HG03135 (cell line): Measurements from ENCODE around the gene SLC6A1.
"Not testable (repeated sequence)": the region's sequence is repeated elsewhere in the genome, so short reads cannot be mapped to it uniquely, and the experiment has no call there.

ENCODE experiments used
- ATAC-seq: cut with Tn5 transposase; IDR thresholded peaks from one replicate; pipeline ENCODE4 v1.9.1; 2021; ENCODE audit warnings: mild to moderate bottlenecking, moderate library complexity; ENCODE audit not compliant: unreplicated experiment

The SLC6A1 gene

DNA sequence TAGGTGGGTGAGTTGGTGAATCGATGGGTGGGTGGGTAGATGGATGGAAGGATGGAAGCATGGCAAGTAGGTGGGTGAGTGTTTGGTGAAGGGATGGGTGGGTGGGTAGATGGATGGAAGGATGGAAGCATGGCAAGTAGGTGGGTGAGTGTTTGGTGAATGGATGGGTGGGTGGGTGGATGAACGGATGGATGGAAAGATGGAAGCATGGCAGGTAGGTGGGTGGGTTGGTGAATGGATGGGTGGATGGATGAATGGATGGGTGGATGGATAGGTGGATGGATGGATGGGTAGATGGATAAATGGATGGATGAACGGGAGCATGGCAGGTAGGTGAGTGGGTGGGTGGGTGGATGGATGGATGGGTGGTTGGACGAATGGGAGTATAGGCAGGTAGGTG is 65.1 kb downstream of the SLC6A1 start:
- no peak for ATAC-seq

DNA sequence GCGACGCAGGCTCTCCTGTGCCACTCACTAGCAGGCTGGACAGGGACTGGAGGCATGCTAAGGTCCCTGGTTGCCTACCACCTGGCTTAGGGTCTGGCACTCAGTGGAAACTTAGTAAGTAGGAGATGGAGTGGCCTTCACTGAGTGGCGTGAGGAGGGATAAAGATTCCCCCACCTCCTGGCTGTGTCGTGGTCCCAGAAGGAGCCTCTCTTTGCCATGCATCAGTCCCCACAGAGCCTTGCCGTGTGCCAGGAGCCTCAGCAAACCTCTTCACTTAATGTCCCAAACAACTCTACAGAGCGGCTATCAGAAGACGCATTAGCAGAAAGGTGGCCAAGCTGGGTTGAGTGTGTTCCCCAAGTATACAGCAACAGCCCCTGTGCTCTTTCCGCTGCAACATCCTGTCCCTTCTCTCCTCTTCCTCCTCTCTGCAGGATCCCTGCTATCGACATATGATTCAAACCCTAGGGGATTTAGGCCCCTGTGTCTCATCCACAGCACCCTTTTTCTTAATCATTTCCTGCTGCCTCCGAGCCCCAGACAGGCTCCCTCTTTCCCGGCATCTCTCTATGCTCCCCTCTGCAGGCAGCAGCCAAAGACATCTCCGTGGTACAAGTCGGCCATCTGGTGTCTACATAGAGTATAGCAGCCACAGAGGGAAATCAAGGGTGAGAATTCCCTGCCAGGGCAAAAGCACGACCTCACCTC is 66.7 kb downstream of the SLC6A1 start:
- no peak for ATAC-seq

DNA sequence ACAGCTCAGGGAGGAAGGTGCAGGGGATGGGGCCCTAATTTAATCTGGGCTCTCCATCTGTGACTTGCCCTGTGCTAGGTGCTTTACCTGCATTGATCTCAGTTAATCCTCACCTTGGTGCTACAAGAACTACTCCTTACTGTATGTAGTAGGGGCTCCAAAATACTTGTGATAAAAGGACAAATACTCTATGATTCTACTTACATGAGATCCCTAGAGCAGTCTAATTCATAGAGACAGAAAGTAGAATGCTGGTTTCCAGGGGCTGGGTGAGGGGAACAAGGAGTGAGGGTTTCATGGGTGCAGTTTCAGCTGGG is 67.2 kb downstream of the SLC6A1 start:
- no peak for ATAC-seq

DNA sequence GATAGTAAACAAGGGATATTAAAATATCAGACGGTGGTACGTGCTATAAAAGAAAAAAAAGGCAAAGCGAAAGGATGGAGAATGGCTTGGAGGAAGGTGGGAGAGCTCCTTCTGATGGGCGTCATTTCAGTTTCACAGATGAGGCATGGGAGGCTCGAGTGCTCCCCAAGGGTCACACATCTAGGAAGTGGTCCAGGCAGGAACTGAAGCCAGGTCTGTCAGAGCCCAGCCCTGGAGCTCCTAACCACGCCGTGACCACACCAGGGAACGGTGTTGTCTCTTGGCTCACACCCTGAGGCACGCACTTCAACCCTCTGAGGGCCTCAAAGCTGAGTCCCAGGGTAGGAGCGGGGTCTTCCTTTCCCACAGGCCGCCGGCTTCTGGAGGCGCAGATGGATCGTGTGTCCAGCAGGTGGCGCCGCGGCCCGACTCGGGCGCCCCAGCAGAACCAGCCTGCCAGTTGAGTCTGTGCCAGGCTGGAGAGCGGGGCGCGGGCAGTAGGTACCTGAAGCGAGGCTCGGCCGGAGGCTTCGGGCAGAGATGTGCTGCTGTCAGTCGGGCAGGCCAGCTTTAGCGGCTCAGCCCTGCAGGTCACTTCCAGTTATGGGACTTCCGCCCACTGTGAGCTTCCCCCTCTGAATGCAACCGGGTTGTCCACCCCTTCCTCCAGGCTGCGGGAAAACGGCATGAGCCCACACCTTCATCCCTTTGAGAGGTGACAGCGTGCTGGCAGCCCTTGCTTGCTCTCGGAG is 68.1 kb downstream of the SLC6A1 start:
- ATAC-seq, result no peak

DNA sequence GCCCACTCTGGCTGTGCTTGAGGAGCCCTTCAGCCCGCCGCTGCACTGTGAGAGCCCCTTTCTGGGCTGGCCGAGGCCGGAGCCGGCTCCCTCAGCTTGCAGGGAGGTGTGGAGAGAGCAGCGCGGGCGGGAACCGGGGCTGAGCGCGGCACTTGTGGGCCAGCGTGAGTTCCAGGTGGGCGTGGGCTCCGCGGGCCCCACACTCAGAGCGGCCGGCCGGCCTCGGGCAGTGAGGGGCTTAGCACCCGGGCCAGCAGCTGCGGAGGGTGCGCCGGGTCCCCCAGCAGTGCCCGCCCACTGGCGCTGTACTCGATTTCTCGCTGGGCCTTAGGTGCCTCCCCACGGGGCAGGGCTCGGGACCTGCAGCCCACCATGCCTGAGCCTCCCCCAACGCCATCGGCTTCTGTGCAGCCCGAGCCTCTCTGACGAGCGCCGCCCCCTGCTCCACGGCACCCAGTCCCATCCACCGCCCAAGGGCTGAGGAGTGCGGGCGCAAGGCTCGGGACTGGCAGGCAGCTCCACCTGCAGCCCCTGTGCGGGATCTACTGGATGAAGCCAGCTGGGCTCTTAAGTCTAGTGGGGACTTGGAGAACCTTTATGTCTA is 68.8 kb downstream of the SLC6A1 start:
- not testable (repeated sequence) for ATAC-seq

DNA sequence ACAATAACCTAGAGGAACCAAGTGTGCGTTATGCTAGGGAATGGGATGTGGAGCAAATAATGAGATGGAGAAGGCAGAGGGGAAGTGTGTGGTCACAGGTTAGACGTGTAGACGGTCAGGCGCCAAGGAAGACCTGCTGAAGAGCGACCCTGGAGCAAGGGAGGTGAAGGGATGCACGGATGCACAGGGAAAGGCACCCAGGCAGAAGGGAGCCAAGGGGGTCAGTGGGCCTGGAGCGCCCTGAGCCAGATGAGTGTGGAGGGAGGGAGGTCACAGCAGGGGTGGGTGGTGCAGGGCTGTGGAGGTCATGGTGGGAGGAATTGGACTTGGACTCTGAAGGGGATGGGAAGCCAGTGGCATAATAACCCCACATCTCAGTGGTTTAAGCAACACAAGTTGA is 70.2 kb downstream of the SLC6A1 start:
- ATAC-seq, result no peak

DNA sequence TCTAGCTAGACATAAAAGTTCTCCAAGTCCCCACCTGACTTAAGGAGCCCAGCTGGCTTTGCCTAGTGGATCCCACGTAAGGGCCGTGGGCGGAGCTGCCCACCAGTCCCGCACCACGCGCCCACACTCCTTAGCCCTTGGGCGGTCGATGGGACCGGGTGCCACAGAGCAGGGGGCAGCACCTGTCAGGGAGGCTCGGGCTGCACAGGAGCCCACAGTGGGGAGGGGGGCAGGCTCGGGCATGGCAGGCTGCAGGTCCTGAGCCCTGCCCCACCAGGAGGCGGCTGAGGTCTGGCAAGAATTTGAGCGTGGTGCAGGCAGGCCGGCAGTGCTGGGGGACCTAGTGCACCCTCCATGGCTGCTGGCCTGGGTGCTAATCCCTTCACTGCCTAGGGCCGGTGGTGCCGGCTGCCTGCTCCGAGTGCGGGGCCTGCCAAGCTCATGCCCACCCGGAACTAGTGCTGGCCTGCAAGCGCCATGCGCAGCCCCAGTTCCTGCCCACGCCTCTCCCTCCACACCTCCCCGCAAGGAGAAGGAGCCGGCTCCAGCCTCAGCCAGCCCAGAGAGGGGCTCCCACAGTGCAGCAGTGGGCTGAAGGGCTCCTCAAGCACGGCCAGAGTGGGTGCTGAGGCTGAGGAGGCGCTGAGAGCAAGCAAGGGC is 78.7 kb downstream of the SLC6A1 start:
- ATAC-seq, result no peak

DNA sequence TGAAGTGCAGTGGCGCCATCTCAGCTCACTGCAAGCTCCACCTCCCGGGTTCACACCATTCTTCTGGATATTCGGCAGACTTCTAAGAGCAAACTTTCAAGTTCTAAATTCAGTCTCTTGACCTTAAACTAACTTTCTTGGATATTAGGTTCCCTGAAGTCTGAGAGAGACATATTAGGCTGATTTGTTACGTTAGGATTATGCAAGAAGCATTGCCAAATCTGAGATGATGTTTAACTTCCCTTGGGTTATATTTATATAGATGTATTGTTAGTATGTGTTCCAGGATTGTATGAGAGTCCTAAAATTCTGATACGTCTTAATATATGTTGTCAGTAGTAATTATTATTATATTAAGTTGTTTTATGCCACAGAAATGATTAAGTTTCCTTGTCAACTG is 80.1 kb downstream of the SLC6A1 start:
- no peak for ATAC-seq

DNA sequence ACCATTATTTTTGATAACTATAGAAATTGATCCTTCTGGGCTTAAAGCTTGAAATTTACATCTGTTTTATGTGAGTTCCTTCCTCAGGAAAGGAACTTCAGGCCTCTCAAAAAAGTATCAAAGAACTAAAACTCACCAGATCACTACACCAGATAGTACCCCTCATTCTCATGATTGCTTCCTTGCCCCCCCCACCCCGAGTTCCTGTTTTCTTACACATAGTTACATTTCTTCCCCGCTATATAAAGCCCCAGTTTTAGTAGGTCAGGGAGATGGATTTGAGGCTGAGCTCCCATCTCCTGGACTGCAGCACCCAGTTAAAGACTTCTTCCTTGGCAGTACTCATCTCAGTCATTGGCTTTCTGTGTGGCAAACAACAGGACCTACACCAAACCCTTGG is 81.5 kb downstream of the SLC6A1 start:
- ATAC-seq, result no peak

DNA sequence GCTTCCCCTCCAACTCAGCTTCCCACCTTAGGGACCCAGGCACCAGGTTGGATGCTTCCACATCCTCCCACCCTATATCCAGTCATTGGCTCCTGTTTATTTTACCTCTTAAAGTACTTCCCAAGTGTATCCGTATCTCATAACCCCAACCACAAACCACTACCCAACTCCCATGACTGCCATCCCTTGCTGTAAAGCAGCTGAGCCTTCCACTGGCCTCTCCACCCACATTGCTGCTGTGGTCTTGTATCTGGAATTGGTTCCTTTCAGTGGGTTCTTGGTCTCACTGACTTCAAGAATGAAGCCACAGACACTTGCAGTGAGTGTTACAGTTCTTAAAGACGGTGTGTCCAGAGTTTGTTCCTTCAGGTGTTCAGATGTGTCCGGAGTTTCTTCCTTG is 81.9 kb downstream of the SLC6A1 start:
- ATAC-seq, result no peak

DNA sequence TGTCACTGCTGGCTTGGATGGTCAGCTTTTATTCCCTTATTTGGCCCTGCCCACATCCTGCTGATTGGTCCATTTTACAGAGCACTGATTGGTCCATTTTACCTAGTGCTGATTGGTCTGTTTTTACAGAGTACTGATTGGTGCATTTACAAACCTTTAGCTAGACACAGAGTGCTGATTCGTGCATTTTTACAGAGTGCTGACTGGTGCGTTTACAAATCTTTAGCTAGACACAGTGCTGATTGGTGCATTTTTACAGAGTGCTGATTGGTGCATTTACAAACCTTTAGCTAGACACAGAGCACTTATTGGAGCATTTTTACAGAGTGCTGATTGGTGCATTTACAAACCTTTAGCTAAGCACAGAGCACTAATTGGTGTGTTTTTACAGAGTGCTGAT is 82.6 kb downstream of the SLC6A1 start:
- not testable (repeated sequence) for ATAC-seq

DNA sequence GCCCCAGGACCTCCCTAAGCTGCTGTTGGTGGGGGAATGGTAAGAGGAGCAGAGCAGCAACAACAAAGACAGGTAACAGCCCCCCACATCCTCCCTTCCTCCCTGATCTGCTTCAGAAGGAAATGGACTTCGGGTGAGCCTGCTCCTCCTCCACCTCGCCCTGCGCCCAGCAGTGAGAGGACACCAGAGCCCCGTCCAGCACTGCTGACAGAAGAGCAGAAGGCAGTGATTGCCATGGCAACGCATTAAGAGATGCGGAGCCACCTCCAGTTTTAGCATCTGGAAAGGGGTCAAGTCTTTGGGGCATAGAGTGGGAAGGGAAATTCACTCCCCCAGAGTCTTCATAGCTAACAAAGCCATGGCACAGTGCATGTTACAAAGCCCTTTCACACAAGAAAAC is 84.2 kb downstream of the SLC6A1 start:
- no peak for ATAC-seq

DNA sequence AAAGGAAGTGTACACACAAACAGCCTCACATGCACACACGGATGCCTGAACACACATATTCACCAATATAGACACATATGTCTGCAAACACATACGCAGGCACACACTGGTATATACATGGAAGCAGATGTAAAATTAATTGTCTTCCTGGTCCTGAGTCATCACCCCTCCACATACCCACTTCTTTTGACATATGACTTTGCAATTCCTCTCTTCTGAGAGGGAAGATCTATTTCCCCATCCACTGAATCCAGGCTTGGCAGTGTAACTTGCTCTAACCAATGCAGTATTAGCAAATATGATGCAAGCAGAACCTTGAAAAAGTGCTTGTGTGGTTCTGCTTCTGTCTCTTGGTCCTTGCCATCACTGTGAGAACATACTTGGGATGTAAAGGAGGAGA is 84.9 kb downstream of the SLC6A1 start:
- ATAC-seq, result no peak

DNA sequence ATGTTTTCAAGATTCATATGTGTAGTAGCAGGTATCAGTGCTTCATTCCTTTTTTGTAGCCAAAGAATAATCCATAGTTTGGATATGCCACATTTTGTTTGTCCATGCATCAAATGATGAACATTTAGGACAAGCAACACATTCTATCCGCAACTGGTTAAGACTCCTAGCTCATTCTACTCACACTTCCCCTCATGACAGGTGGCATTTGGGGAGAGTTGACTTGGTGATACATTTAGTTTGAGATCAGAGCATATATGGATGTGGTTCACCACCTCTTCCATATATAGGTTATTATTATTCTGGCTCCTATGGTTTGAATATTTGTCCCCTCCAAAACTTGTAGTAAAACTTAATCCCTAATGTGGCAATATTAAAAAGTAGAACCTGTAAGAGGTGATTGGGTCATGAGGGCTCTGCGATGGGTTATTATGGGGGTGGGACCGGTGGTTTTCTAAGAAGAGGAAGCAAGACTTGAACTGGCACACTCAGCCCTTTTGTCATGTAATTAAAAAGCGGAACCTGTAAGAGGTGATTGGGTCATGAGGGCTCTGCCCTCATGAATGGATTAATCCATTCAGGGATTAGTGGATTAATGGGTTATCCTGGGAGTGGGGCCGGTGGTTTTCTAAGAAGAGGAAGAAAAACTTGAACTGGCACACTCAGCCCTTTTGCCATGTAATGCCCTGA is 86.4 kb downstream of the SLC6A1 start:
- no peak for ATAC-seq

DNA sequence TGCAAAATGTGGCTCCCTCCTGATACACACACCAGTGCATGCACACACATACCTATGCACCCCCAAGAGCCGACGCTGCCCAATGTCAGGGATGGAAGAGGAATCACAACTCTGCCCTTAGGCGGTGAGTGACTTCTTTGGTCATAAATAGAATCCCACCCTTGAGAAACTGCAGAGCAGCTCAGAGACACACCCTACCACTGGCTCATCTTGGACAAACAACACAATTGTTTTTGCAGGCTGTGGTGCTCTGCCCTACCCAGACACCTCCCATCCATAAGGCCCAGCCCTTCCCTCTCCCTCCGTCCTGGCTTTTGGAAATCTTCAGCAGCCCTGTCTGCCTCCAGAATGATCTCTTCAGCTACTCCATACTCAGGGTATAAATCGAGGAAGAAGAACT is 87.9 kb downstream of the SLC6A1 start:
- ATAC-seq, result no peak

DNA sequence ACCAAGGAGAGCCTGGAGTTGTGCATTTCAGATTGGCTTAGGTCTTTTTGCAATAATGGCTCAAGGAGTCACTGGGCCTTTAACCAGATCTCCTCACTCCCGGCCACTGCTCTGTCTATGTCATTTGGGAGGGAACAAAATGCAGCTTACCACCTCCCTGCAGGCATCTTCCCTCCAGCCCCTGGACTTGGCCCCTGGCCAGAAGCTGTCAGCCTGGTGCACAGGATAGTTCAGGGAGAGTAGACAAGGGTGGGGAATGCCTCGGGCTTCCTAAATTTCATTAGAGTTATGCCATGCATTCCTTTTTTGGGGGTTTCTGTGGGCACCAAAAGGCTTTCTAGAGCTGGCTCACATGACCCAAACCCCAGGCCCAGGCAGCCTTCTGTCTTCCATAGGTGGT is 91.5 kb downstream of the SLC6A1 start:
- ATAC-seq, result no peak

DNA sequence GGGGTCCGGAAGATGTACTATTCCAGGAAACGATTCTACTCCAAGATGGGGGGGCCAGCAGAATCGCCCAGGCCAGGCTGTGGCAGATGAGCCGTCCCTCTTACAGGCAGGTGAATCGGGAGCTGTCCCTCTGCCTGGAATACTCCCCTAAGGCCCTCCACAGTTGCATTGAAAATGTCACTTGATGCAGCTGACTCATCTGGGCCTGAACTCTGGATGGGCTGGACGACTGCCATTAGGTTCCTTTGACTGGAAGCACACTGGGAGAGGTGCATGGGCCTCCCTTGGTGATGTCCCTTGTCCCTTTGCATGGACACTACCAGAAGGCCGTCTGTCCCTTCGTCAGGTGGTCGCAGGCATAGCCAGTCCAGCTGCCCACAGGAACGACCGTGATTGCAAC is 92.1 kb downstream of the SLC6A1 start:
- no peak for ATAC-seq

DNA sequence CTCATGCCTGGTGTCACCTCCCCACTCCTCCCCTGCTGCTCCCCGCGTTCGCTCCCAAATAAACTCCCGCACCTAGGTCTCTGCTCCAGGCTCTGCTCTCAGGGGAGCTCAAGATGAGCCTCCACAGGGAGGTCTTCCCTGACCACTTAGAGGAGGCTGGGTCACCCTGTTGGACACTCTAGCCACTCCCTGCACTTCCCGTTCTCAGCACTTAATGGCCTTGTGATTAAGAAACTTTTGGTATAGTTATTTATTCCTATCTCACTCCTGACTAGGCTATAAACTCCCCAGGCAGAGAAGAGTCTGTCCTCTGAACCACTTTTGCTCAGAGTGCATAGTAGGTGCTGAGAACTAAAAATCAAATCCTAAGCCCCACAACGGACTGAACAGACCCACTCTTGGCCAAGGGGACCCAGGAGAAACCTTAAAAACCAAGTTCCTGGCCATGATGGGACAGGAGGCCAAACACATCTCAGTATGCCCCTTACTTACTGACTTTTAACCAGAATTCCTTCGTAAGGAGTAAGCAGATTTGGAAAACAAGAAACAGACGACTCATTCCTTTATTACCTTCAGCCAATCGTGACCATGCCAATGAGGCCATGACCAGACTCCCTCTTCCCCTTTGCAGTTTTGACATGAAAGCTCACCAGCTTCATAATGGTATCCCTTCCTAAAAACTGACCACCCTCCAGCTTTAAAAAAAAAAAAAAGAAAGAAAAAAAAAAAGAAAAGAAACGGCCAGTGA is 92.7 kb downstream of the SLC6A1 start:
- ATAC-seq, result no peak

DNA sequence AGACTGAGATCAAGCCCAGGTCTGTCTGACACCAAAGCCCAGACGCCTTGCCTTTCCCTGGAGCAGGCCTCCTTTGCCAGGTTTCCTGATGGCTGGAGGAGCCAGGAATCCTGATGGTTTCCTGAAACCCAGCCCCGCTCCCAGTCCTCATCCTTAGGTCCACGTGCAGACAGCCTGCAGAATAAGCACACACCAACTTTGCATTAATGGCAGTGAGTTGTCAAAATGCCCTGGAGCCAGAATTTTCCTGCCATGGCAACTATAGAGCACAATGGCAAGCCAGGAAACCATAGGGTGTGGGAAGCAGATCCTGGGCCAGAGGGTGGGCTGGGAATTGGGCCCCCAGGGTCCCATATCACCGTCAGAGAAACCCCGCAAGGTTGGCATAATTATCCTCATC is 94.3 kb downstream of the SLC6A1 start:
- ATAC-seq, result no peak

DNA sequence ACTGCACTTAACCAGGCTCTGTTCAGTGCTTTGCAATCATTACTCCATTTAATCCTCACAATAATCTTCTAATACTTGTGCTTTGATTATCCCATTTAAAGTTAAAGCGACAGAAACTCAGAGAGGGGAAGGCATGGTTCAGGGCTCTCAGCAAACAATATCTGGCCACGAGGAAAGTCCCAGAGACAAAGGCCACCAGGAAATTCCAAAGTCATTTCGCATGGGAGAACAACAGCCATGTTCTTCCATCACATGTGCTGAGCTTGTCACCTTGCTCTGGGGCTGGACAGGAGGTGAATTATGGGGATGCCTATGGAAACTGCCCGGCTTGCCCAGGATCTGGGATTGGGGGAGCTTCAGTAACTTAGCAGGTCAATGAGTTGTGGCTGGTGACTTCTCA is 95.5 kb downstream of the SLC6A1 start:
- no peak for ATAC-seq

DNA sequence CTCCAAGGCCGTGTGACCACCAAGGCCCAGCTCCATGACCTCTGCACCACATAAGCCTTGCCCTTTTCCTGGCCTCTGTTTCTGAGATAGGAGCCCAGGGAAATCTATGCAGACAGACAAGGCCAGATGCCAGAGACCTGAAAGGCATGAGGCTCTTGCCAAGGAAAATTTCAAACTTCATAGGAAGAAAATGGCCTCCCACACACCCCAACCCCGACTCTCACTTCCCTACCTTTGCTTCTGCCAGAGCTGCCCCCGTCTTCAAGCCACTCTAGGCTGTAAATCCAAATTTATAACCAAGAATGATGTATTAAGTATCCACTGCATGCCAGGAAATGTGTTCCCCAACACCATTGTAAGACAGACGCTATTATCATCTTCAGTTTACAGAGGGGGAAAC is 96.3 kb downstream of the SLC6A1 start:
- no peak for ATAC-seq
